Nephron progenitor cell (in vitro differentiated cells): ENCODE results near the gene ZPR1.

Source experiments
- DNase-seq: peaks from one replicate; pipeline ENCODE4 v3.0.0; 2021
- H3K27ac Mint-ChIP-seq: 2 replicates; pipeline ENCODE4 v1.8.0; 2021; ENCODE audit warnings: mild to moderate bottlenecking, moderate library complexity, mixed read lengths
- H3K27me3 Mint-ChIP-seq: 2 replicates; pipeline ENCODE4 v1.8.0; 2021; ENCODE audit warnings: mild to moderate bottlenecking, low read depth, mixed read lengths; ENCODE audit not compliant: poor library complexity
- H3K36me3 Mint-ChIP-seq: 2 replicates; pipeline ENCODE4 v1.8.0; 2021; ENCODE audit warnings: low read depth, mixed read lengths
- H3K4me1 Mint-ChIP-seq: 2 replicates; pipeline ENCODE4 v1.8.0; 2021; ENCODE audit warnings: mixed read lengths
- H3K4me3 Mint-ChIP-seq: 2 replicates; pipeline ENCODE4 v1.8.0; 2021; ENCODE audit warnings: mild to moderate bottlenecking, moderate library complexity, mixed read lengths
- H3K9me3 Mint-ChIP-seq: 2 replicates; pipeline ENCODE4 v1.8.0; 2021; ENCODE audit warnings: mild to moderate bottlenecking, moderate library complexity, mixed read lengths
- TF ChIP-seq, protein P1 (sequence below): fragments of 200-600 bp; sonication (generic); IDR thresholded peaks from 2 replicates; pipeline ENCODE4 v1.5.0; 2021; ENCODE audit warnings: antibody characterized with exemption

ZPR1 gene

DNA sequence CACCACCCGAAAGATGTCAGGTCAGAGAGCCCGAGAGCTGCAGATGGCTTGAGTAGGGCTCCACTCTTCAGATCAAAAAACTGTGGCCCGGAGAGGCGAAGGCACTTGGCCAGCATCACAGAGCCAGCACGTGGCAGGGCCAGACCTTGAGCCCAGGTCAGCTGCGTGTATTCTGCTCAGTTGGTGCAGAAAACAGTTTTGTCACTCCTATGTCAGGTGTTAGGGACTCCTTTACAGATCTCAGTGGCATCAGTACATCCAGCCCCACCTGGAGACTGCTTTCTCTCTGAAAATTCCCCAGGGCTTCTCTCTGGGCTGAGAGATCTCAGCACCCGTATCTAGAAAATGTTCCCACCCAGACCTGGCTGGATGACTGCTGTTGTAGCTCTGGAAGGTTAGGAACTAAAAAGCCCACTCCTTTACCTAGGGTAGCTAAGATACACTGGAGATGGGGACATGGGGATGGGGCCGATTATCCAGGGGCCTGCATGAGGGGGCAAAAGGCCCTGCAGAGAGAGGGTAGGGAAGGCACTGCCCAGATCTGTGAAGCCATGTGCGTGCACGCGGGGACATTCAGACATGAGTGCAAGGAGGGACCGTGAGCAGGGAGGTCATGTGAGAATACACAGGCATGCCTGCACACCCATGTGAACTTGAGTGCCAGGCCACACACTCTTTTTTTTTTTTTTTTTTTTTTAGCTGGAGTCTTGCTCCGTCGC lies 46.2 kb upstream of the ZPR1 start:
- H3K27me3 Mint-ChIP-seq = peaks cover 21% of the 10 kb centered on the region
- TF ChIP-seq, protein P1, sequence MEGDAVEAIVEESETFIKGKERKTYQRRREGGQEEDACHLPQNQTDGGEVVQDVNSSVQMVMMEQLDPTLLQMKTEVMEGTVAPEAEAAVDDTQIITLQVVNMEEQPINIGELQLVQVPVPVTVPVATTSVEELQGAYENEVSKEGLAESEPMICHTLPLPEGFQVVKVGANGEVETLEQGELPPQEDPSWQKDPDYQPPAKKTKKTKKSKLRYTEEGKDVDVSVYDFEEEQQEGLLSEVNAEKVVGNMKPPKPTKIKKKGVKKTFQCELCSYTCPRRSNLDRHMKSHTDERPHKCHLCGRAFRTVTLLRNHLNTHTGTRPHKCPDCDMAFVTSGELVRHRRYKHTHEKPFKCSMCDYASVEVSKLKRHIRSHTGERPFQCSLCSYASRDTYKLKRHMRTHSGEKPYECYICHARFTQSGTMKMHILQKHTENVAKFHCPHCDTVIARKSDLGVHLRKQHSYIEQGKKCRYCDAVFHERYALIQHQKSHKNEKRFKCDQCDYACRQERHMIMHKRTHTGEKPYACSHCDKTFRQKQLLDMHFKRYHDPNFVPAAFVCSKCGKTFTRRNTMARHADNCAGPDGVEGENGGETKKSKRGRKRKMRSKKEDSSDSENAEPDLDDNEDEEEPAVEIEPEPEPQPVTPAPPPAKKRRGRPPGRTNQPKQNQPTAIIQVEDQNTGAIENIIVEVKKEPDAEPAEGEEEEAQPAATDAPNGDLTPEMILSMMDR = no peak
- no peak overlapping the region for H3K27ac Mint-ChIP-seq
- H3K4me3 Mint-ChIP-seq = no peak overlapping the region
- DNase-seq = no peak
- H3K4me1 Mint-ChIP-seq = peaks cover 43% of the 10 kb centered on the region
- H3K9me3 Mint-ChIP-seq = no peaks in the 10 kb centered on the region
- H3K36me3 Mint-ChIP-seq = no peaks in the 10 kb centered on the region

DNA sequence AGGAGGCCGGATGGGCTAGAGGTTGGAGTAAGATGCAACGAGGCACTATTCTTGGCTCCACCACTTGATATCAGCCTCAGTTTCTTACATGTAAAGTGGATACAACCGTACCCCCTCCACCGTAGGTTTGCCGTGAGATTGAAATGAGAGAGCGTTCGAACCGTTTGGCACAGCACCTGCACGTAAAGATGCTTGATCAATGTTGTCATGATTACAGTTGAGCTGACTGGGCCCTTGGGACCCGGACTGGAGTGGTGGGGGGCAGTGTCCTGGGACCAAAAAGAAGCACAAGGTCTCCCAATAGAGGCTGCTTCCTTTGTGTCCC lies 45.6 kb upstream of the ZPR1 start:
- TF ChIP-seq, protein P1 = no peak
- H3K4me3 Mint-ChIP-seq = no peak overlapping the region
- H3K4me1 Mint-ChIP-seq = peaks cover 47% of the 10 kb centered on the region
- peaks cover 21% of the 10 kb centered on the region for H3K27me3 Mint-ChIP-seq
- no peak for DNase-seq
- H3K36me3 Mint-ChIP-seq = no peaks in the 10 kb centered on the region
- H3K27ac Mint-ChIP-seq = no peak overlapping the region
- no peaks in the 10 kb centered on the region for H3K9me3 Mint-ChIP-seq

DNA sequence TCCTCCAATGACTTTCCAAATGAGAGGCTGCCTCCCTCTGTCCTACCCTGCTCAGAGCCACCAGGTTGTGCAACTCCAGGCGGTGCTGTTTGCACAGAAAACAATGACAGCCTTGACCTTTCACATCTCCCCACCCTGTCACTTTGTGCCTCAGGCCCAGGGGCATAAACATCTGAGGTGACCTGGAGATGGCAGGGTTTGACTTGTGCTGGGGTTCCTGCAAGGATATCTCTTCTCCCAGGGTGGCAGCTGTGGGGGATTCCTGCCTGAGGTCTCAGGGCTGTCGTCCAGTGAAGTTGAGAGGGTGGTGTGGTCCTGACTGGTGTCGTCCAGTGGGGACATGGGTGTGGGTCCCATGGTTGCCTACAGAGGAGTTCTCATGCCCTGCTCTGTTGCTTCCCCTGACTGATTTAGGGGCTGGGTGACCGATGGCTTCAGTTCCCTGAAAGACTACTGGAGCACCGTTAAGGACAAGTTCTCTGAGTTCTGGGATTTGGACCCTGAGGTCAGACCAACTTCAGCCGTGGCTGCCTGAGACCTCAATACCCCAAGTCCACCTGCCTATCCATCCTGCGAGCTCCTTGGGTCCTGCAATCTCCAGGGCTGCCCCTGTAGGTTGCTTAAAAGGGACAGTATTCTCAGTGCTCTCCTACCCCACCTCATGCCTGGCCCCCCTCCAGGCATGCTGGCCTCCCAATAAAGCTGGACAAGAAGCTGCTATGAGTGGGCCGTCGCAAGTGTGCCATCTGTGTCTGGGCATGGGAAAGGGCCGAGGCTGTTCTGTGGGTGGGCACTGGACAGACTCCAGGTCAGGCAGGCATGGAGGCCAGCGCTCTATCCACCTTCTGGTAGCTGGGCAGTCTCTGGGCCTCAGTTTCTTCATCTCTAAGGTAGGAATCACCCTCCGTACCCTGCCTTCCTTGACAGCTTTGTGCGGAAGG lies 44.8 kb upstream of the ZPR1 start:
- Mint-ChIP-seq H3K4me3 (no peak overlapping the region), H3K36me3 (no peaks in the 10 kb centered on the region), H3K9me3 (no peaks in the 10 kb centered on the region), H3K4me1 (peaks cover 43% of the 10 kb centered on the region), H3K27ac (no peak overlapping the region), H3K27me3 (peaks cover 21% of the 10 kb centered on the region)
- no peak for DNase-seq
- TF ChIP-seq, protein P1 = no peak

DNA sequence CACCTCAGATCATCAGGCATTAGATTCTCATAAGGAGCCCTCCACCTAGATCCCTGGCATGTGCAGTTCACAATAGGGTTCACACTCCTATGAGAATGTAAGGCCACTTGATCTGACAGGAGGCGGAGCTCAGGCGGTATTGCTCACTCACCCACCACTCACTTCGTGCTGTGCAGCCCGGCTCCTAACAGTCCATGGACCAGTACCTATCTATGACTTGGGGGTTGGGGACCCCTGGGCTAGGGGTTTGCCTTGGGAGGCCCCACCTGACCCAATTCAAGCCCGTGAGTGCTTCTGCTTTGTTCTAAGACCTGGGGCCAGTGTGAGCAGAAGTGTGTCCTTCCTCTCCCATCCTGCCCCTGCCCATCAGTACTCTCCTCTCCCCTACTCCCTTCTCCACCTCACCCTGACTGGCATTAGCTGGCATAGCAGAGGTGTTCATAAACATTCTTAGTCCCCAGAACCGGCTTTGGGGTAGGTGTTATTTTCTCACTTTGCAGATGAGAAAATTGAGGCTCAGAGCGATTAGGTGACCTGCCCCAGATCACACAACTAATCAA lies 44.0 kb upstream of the ZPR1 start:
- Mint-ChIP-seq H3K36me3 (no peaks in the 10 kb centered on the region), H3K4me1 (peaks cover 38% of the 10 kb centered on the region), H3K9me3 (no peaks in the 10 kb centered on the region), H3K27ac (no peak overlapping the region), H3K27me3 (peaks cover 21% of the 10 kb centered on the region), H3K4me3 (no peak overlapping the region)
- TF ChIP-seq, protein P1 = no peak
- DNase-seq = no peak

DNA sequence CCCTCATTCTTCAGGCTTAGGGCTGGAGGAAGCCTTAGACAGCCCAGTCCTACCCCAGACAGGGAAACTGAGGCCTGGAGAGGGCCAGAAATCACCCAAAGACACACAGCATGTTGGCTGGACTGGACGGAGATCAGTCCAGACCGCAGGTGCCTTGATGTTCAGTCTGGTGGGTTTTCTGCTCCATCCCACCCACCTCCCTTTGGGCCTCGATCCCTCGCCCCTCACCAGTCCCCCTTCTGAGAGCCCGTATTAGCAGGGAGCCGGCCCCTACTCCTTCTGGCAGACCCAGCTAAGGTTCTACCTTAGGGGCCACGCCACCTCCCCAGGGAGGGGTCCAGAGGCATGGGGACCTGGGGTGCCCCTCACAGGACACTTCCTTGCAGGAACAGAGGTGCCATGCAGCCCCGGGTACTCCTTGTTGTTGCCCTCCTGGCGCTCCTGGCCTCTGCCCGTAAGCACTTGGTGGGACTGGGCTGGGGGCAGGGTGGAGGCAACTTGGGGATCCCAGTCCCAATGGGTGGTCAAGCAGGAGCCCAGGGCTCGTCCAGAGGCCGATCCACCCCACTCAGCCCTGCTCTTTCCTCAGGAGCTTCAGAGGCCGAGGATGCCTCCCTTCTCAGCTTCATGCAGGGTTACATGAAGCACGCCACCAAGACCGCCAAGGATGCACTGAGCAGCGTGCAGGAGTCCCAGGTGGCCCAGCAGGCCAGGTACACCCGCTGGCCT lies 42.5 kb upstream of the ZPR1 start:
- Mint-ChIP-seq H3K4me3 (no peak overlapping the region), H3K27ac (no peak overlapping the region), H3K9me3 (no peaks in the 10 kb centered on the region), H3K27me3 (peaks cover 20% of the 10 kb centered on the region), H3K36me3 (no peaks in the 10 kb centered on the region), H3K4me1 (peaks cover 40% of the 10 kb centered on the region)
- TF ChIP-seq, protein P1 = no peak
- no peak for DNase-seq
